ENCODE results near the gene ZXDC. TPM values are rescaled to one million over a fixed set of nuclear protein-coding genes. Genes with fewer than 3 reads are reported as not detected.

The ZXDC gene
- total RNA-seq, 1 experiment from 2014 or later = 37.2 TPM

DNA sequence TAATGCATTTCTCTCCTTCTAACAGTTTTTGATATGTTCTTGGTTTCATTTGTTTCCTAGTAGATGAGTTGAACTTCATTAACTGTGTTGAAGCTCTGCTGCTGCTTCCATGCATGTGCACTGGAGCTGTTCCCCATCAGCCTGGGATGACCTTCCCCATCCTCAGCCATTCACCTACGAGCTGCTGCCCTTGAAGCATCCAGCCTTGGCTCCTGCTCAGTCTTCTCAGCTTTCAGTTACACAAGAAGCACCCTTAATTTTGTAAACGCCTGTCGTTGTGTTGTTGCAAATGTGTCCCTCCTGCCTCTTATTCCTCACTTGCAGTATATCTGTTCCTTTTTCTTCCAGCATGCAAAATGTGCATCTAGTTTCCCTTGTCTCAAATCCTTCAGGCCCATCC, 8.5 kb upstream of the ZXDC start:
- TF ChIP-seq, protein P1, sequence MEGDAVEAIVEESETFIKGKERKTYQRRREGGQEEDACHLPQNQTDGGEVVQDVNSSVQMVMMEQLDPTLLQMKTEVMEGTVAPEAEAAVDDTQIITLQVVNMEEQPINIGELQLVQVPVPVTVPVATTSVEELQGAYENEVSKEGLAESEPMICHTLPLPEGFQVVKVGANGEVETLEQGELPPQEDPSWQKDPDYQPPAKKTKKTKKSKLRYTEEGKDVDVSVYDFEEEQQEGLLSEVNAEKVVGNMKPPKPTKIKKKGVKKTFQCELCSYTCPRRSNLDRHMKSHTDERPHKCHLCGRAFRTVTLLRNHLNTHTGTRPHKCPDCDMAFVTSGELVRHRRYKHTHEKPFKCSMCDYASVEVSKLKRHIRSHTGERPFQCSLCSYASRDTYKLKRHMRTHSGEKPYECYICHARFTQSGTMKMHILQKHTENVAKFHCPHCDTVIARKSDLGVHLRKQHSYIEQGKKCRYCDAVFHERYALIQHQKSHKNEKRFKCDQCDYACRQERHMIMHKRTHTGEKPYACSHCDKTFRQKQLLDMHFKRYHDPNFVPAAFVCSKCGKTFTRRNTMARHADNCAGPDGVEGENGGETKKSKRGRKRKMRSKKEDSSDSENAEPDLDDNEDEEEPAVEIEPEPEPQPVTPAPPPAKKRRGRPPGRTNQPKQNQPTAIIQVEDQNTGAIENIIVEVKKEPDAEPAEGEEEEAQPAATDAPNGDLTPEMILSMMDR (IDR thresholded peaks at IDR 0.05; ENCODE audit: unreplicated experiment) = no peak
- ChIA-PET CTCF (interaction anchor here (1.5 to 2.0 kb wide), 2 partner anchors 38 to 268 kb away, joined by 3 to 7 read pairs; no protein-coding TSS in a partner anchor), POLR2A (no interaction called here)
- no peaks in the 10 kb centered on the region for H3K27me3 Mint-ChIP-seq (ENCODE audit: insufficient read depth, unreplicated experiment)
- no peak overlapping the region for H3K4me3 Mint-ChIP-seq (ENCODE audit: unreplicated experiment)
- H3K27ac Mint-ChIP-seq (ENCODE audit: low read depth, unreplicated experiment) = peak overlapping the region; percentile 13
- no peaks in the 10 kb centered on the region for H3K36me3 Mint-ChIP-seq (ENCODE audit: insufficient read depth, unreplicated experiment)
- BruUV-seq (replicated peaks) = no TSS peak
- intact Hi-C loops (cut with micrococcal nuclease) = no loop called here
- H3K4me1 Mint-ChIP-seq (ENCODE audit: insufficient read depth, unreplicated experiment) = peaks cover 18% of the 10 kb centered on the region
- DNase-seq (ENCODE audit: unreplicated experiment) = no peak
- no peaks in the 10 kb centered on the region for H3K9me3 Mint-ChIP-seq (ENCODE audit: unreplicated experiment)

DNA sequence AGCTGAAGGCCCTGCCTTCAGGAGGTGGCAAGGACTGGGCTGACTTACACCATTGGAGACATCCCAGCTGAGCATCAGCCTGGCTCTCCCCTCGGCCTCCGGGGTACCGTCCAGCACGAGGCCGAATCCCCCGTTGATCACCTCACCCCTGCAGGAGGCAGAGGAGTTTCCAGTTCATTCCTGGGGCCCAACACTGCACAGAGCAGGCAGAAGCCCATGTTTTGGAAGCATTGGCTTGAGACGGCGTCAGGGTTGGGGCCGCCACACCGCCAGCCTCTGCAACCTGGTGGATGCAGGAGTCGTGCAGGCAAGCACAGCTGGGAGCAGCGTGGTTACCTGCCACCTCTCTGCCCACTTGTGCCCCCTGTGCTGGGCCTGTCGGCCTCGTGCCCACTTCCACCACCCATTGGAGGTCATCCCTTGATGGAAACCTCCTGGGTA, 7.7 kb upstream of the ZXDC start:
- Mint-ChIP-seq H3K27me3 (ENCODE audit: insufficient read depth, unreplicated experiment) (no peaks in the 10 kb centered on the region), H3K27ac (ENCODE audit: low read depth, unreplicated experiment) (no peak overlapping the region), H3K36me3 (ENCODE audit: insufficient read depth, unreplicated experiment) (no peaks in the 10 kb centered on the region), H3K4me1 (ENCODE audit: insufficient read depth, unreplicated experiment) (peaks cover 18% of the 10 kb centered on the region), H3K4me3 (ENCODE audit: unreplicated experiment) (no peak overlapping the region), H3K9me3 (ENCODE audit: unreplicated experiment) (no peaks in the 10 kb centered on the region)
- DNase-seq (ENCODE audit: unreplicated experiment) = no peak
- intact Hi-C loops (cut with micrococcal nuclease) = no loop called here
- TF ChIP-seq, protein P1 (IDR thresholded peaks at IDR 0.05; ENCODE audit: unreplicated experiment) = no peak
- no TSS peak for BruUV-seq (replicated peaks)
- CTCF ChIA-PET = no interaction called here
- POLR2A ChIA-PET = no interaction called here

DNA sequence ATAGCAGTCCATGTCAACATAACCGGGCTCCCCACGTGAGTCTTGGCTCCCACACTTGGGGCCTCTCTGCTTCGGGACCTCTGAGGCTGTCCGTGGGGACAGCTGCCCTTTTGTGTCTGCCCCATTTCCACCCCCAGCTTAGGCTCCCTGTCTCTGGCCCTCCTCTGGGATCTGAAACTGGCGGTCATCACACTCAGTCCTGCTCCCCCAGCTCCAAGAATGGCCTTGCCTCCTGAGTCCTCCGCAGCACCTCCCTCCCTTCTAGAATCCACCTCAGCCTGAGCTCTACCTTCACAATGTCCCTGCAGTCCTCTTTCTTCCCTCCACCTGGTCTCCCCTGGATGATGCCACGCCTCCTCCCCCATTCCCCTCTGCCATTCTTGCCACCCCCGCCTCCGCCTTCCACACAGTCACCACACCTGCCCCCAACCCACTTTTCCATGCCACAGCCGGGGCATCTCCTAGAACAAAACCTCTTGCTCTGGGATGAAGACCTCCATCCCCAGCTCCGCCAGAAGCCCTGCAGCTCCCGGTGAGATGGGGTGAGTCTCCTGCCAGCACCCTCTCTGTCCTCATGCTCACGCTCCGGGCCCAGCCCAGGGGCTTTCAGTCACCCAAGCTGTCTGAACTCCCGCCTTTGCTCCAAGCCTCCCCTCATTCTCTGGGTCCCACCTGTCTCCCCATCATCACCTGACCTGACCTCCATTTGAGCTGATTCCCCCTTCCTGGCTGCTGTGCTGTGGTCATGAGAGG, 7.0 kb upstream of the ZXDC start:
- intact Hi-C loops (cut with micrococcal nuclease) = no loop called here
- Mint-ChIP-seq H3K27me3 (ENCODE audit: insufficient read depth, unreplicated experiment) (no peaks in the 10 kb centered on the region), H3K9me3 (ENCODE audit: unreplicated experiment) (no peaks in the 10 kb centered on the region), H3K4me1 (ENCODE audit: insufficient read depth, unreplicated experiment) (peaks cover 18% of the 10 kb centered on the region), H3K36me3 (ENCODE audit: insufficient read depth, unreplicated experiment) (no peaks in the 10 kb centered on the region), H3K27ac (ENCODE audit: low read depth, unreplicated experiment) (no peak overlapping the region), H3K4me3 (ENCODE audit: unreplicated experiment) (no peak overlapping the region)
- TF ChIP-seq, protein P1 (IDR thresholded peaks at IDR 0.05; ENCODE audit: unreplicated experiment) = no peak
- BruUV-seq (replicated peaks) = no TSS peak
- ChIA-PET POLR2A (no interaction called here), CTCF (no interaction called here)
- DNase-seq (ENCODE audit: unreplicated experiment) = no peak

DNA sequence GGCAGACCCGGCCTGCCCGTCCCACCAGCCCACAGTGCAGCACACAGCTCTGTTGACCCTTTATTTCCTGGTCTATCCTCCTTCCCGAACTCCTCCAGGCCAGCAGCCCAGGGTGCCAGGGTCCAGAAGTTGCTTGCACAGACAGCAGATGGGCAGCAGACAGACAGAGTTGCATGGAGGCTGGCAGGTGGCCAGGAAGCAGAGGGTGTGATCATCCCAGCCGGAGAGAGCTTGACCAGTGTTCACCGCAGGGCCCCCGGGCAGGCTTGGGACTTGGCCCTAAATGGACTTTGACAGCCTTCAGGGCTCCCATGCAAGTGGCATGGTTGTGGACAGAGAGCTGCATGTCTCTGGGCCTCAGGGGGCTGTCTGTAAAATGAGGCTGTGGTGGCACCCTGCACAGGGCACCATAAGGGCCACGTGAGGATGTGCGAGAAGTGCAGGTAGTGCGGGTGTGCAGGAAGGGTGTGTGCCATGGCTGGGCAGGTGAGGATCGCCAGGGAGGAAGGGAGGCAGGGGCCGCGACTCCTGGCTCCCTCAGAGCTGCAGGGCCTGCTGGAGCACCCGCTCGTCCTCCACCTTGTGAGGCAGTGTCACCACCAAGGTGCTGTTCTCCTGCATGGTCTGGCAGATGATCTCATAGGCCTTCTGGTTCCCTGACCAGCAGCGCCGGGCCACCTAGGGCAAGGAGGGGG, 6.3 kb upstream of the ZXDC start:
- Mint-ChIP-seq H3K4me1 (ENCODE audit: insufficient read depth, unreplicated experiment) (peaks cover 19% of the 10 kb centered on the region), H3K27me3 (ENCODE audit: insufficient read depth, unreplicated experiment) (no peaks in the 10 kb centered on the region), H3K36me3 (ENCODE audit: insufficient read depth, unreplicated experiment) (no peaks in the 10 kb centered on the region), H3K4me3 (ENCODE audit: unreplicated experiment) (no peak overlapping the region), H3K27ac (ENCODE audit: low read depth, unreplicated experiment) (no peak overlapping the region), H3K9me3 (ENCODE audit: unreplicated experiment) (no peaks in the 10 kb centered on the region)
- no TSS peak for BruUV-seq (replicated peaks)
- intact Hi-C loops (cut with micrococcal nuclease) = no loop called here
- ChIA-PET POLR2A (no interaction called here), CTCF (no interaction called here)
- peak; percentile 47 for DNase-seq (ENCODE audit: unreplicated experiment)
- TF ChIP-seq, protein P1 (IDR thresholded peaks at IDR 0.05; ENCODE audit: unreplicated experiment) = no peak

Measured in MCF 10A (cell line).